Keratinocyte (primary cell): ENCODE results near the gene ZNF236. TPM values are rescaled to one million over a fixed set of nuclear protein-coding genes. Genes with fewer than 3 reads are reported as not detected.

Experiments
- DNase-seq: peaks from one replicate; pipeline ENCODE4 v3.0.0-alpha.2; 2011; ENCODE audit warnings: low read depth, missing footprints, low spot score
- FAIRE-seq: peaks from 2 replicates; lab custom pipeline; 2011; peaks lifted over from hg19 to GRCh38; lab: Jason Lieb, UNC
- H2AFZ ChIP-seq: 2 replicates; pipeline ENCODE4 v1.6.0; 2012; ENCODE audit warnings: low read length, control low read depth, inconsistent platforms; ENCODE audit not compliant: control insufficient read depth
- H3K27ac ChIP-seq: 2 replicates; pipeline ENCODE4 v1.5.1; 2011; ENCODE audit warnings: low read length; ENCODE audit not compliant: control insufficient read depth, insufficient read depth
- H3K27me3 ChIP-seq: 3 replicates; pipeline ENCODE4 v1.6.0; 2011; ENCODE audit warnings: low read length; ENCODE audit not compliant: control insufficient read depth, insufficient read depth; ENCODE audit errors: extremely low read depth
- H3K36me3 ChIP-seq, 2 experiments: 2 replicates in 1 of 2; 3 replicates in 1 of 2; pipeline ENCODE4 v1.5.1; 2011; ENCODE audit warnings: low read length in 2 of 2, mild to moderate bottlenecking in 1 of 2; ENCODE audit not compliant: control insufficient read depth in 2 of 2, insufficient read depth in 2 of 2; ENCODE audit errors: extremely low read depth in 1 of 2
- H3K4me1 ChIP-seq: 3 replicates; pipeline ENCODE4 v1.5.1; 2011; ENCODE audit warnings: low read length; ENCODE audit not compliant: control insufficient read depth, insufficient read depth; ENCODE audit errors: extremely low read depth
- H3K4me2 ChIP-seq: 3 replicates; pipeline ENCODE4 v1.6.0; 2011; ENCODE audit warnings: low read depth, low read length; ENCODE audit not compliant: control insufficient read depth, insufficient read depth; ENCODE audit errors: extremely low read depth
- H3K4me3 ChIP-seq, 3 experiments: fragments of 200-600 bp in 1 of 3; sonication (generic) in 1 of 3; 2 replicates in 2 of 3; 3 replicates in 1 of 3; pipeline ENCODE4 v1.5.1; 2011 to 2016; ENCODE audit warnings: low read length in 3 of 3, mild to moderate bottlenecking in 3 of 3, control low read depth in 2 of 3, inconsistent platforms in 1 of 3, low read depth in 1 of 3, mixed read lengths in 1 of 3, mixed run types in 1 of 3, moderate library complexity in 1 of 3; ENCODE audit not compliant: control insufficient read depth in 2 of 3, insufficient read depth in 2 of 3; ENCODE audit errors: extremely low read depth in 1 of 3
- H3K79me2 ChIP-seq: 2 replicates; pipeline ENCODE4 v1.6.0; 2012; ENCODE audit warnings: low read length; ENCODE audit not compliant: control insufficient read depth, insufficient read depth
- H3K9ac ChIP-seq: 3 replicates; pipeline ENCODE4 v1.6.0; 2011; ENCODE audit warnings: low read length; ENCODE audit not compliant: control insufficient read depth, insufficient read depth; ENCODE audit errors: extremely low read depth
- H3K9me1 ChIP-seq: 3 replicates; pipeline ENCODE4 v1.6.0; 2011; ENCODE audit warnings: low read length; ENCODE audit not compliant: control insufficient read depth, insufficient read depth; ENCODE audit errors: extremely low read depth
- H3K9me3 ChIP-seq: 2 replicates; pipeline ENCODE4 v1.5.1; 2012; ENCODE audit warnings: low read depth, low read length; ENCODE audit not compliant: control insufficient read depth
- H4K20me1 ChIP-seq: 3 replicates; pipeline ENCODE4 v1.6.0; 2011; ENCODE audit warnings: low read length; ENCODE audit not compliant: control insufficient read depth, insufficient read depth; ENCODE audit errors: extremely low read depth
- CTCF ChIP-seq, 3 experiments: IDR thresholded peaks in 1 of 3; conservative IDR thresholded peaks in 1 of 3; optimal IDR thresholded peaks in 1 of 3; 2 replicates in 2 of 3; 3 replicates in 1 of 3; pipeline versions ENCODE3 to v1.5.1; 2011; ENCODE audit warnings: low read length in 3 of 3, mild to moderate bottlenecking in 3 of 3, moderate library complexity in 2 of 3, control low read depth in 1 of 3, inconsistent platforms in 1 of 3; ENCODE audit not compliant: insufficient read depth in 2 of 3; ENCODE audit errors: extremely low read depth in 1 of 3
- EZH2 ChIP-seq: IDR thresholded peaks from one replicate; pipeline ENCODE4 v1.6.1; 2012; ENCODE audit warnings: inconsistent platforms, mild to moderate bottlenecking, low read length, moderate library complexity
- dilution Hi-C: fragments of 300-500 bp; cut with MboI; formaldehyde crosslinking; loops from one replicate; pipeline ENCODE4 v1.7.0; 2020; ENCODE audit warnings: low sequenced_read_pairs; ENCODE audit not compliant: extremely low pct_ligation_motif_present
- polyA plus RNA-seq, 5 experiments: library from polyadenylated mRNA; depleted of rRNA in 3 of 5; stranded (reverse) in 3 of 5; stranded (forward) in 1 of 5; unstranded in 1 of 5; fragments of >200 nt; gene quantifications; 1 replicate in 1 of 5; 2 replicates in 3 of 5; 3 replicates in 1 of 5; pipeline versions ENCODE4 v1.2.1 to v1.2.3, GENCODE V29; 2011 to 2012; ENCODE audit warnings: missing spikeins in 2 of 5, low read depth in 1 of 5, low replicate concordance in 1 of 5

Gene ZNF236
- polyA plus RNA-seq, 1 donor (not counting 4 experiments of a cell fraction or from before 2014, with no cell fraction given), result 4.5 TPM

DNA sequence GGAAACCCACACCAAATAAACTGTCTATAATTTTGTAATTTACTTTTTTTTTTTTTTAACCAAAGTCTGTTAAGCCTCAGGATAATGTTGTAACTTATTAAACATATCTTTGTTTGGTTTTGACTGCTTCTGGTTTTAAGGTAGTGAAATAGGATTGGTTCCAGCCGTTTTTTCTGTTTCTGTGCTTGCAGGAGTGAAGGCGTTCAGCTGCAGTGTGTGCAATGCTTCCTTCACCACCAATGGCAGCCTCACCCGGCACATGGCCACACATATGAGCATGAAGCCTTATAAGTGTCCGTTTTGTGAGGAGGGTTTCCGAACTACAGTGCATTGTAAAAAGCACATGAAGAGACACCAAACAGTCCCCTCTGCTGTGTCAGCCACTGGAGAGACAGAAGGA lies 93.1 kb downstream of the ZNF236 start:
- Histone ChIP-seq H2AFZ (no peak overlapping the region), H3K4me3 (no peak overlapping the region), H3K9me3 (no peaks in the 10 kb centered on the region), H3K36me3 (peaks cover 14 to 17% of the 10 kb centered on the region in 2 experiments), H3K4me1 (no peaks in the 10 kb centered on the region), H3K4me2 (no peak overlapping the region), H3K9ac (no peak overlapping the region), H4K20me1 (no peaks in the 10 kb centered on the region), H3K9me1 (no peaks in the 10 kb centered on the region), H3K79me2 (no peaks in the 10 kb centered on the region), H3K27me3 (no peaks in the 10 kb centered on the region), H3K27ac (no peak overlapping the region)
- dilution Hi-C loops, result no loop called here
- DNase-seq, result no peak
- FAIRE-seq, result no peak
- TF ChIP-seq CTCF (optimal IDR thresholded peaks at IDR 0.05 in 1 of 3, IDR thresholded peaks at IDR 0.05 in 1 of 3, conservative IDR thresholded peaks at IDR 0.05 in 1 of 3; ENCODE audit: extremely low read depth in 1 of 3, insufficient read depth in 2 of 3, low read length in 3 of 3) (no peak), EZH2 (no peak)

- no peak overlapping the region for H3K4me3 ChIP-seq
- peaks cover 11 to 32% of the 10 kb centered on the region in 2 experiments for H3K36me3 ChIP-seq
- TF ChIP-seq EZH2, result no peak
- no peak for TF ChIP-seq CTCF (optimal IDR thresholded peaks at IDR 0.05 in 1 of 3, IDR thresholded peaks at IDR 0.05 in 1 of 3, conservative IDR thresholded peaks at IDR 0.05 in 1 of 3; ENCODE audit: extremely low read depth in 1 of 3, insufficient read depth in 2 of 3, low read length in 3 of 3)
- no peak for FAIRE-seq
- no peak for DNase-seq
- H3K9me3 ChIP-seq, result no peaks in the 10 kb centered on the region
- no peak overlapping the region for H3K27ac ChIP-seq
- H2AFZ ChIP-seq, result no peak overlapping the region
- H3K27me3 ChIP-seq, result no peaks in the 10 kb centered on the region
- no peaks in the 10 kb centered on the region for H4K20me1 ChIP-seq
- no peaks in the 10 kb centered on the region for H3K4me1 ChIP-seq
- no peak overlapping the region for H3K4me2 ChIP-seq
- dilution Hi-C loops, result no loop called here
- H3K9ac ChIP-seq, result no peak overlapping the region
- H3K79me2 ChIP-seq, result no peaks in the 10 kb centered on the region
- H3K9me1 ChIP-seq, result no peaks in the 10 kb centered on the region
These were observed 98.6 kb downstream of the ZNF236 start for GRCh38 chr18:76920974-76921373.
